CD4-positive, alpha-beta T cell treated with Interleukin-15 for 4 hours (primary cell): Measurements from ENCODE around the gene PLEK2.
"Not testable (repeated sequence)": the region's sequence is repeated elsewhere in the genome, so short reads cannot be mapped to it uniquely, and the experiment has no call there.

Experiments used
- DNase-seq: peaks from one replicate; pipeline ENCODE4 v3.0.0-alpha.2; 2020; ENCODE audit warnings: low spot score

Gene PLEK2, protein sequence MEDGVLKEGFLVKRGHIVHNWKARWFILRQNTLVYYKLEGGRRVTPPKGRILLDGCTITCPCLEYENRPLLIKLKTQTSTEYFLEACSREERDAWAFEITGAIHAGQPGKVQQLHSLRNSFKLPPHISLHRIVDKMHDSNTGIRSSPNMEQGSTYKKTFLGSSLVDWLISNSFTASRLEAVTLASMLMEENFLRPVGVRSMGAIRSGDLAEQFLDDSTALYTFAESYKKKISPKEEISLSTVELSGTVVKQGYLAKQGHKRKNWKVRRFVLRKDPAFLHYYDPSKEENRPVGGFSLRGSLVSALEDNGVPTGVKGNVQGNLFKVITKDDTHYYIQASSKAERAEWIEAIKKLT

GRCh38 chr14:67411820-67412421, at the start of gene PLEK2:
PLEK2 (minus strand) TSS chr14:67412165; CDS start chr14:67412059, 106 bp downstream.
- DNase-seq, result peak; percentile 33

DNA sequence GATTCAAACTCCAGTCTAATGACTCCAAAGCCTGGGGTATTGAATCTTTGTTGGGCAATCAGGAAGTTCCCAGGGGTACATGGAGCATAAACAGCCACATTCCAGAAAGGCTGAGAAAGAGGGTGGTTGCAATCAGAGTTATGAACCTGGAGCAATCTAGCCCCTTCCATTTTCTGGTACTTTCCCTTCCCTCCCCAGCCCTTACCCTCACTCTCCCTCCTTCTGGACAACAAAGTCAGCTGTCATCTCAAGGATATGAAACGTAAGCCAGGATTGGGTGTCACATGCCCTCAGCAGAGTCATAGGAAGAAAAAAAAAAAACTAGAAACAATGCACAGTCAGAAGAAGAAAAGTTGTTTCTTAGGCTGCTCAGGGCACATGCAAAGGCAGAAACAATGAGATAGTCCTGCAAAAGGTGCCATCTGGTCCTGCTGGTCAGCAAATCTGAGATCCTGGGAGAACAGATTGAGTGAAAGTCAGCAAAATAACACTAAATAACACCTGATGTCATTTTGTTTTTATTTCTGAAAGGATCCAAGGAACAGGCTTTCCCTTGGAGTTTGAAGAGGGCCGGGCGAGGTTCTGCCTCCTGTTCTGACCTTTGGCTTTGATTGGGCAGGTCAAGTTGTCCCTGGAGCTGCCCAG, 49.5 kb upstream of the PLEK2 start:
- no peak for DNase-seq

DNA sequence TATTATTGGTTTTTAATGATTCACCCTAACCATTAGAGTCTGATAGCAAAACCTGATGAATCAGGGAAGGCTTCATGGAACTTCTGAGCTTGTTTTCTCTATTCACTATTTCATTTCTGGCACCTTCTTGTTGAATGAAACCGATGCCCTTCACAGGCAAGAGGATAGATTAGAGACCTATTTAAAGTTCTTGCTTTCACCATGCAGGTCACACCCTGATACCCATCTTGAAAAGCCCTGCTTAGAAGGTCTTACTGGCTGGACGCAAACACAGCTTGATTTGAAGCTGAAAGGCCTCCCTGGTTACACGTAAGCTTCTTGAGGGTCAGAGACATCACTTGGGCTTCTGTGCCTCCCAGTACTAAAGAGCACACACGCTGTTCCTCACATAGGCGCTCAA, 47.4 kb upstream of the PLEK2 start:
- DNase-seq, result no peak

- no peak for DNase-seq
These were observed 45.8 kb upstream of the PLEK2 start for GRCh38 chr14:67457782-67458181.

GRCh38 chr14:67456732-67457131, 44.8 kb upstream of the PLEK2 start:
- DNase-seq, result no peak

GRCh38 chr14:67453575-67454300, 41.8 kb upstream of the PLEK2 start:
- no peak for DNase-seq

DNA sequence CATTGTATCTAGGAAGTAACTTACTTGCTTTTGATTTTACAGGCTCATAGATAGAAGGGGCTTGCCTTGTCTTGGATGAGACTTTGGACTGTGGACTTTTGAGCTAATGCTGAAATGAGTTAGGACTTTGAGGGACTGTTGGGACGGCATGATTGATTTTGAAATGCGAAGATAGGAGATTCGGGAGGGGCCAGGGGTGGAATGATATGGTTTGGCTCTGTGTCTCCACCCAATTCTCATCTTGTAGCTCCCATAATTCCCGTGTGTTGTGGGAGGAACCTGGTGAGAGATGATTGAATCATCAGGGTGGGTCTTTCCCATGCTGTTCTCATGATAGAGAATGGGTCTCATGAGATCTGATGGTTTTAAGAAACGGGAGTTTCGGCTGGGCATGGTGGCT, 39.7 kb upstream of the PLEK2 start:
- not testable (repeated sequence) for DNase-seq

- no peak for DNase-seq
These were observed 37.1 kb upstream of the PLEK2 start for GRCh38 chr14:67449096-67449495.

GRCh38 chr14:67447033-67447381, 35.0 kb upstream of the PLEK2 start:
- no peak for DNase-seq

DNA sequence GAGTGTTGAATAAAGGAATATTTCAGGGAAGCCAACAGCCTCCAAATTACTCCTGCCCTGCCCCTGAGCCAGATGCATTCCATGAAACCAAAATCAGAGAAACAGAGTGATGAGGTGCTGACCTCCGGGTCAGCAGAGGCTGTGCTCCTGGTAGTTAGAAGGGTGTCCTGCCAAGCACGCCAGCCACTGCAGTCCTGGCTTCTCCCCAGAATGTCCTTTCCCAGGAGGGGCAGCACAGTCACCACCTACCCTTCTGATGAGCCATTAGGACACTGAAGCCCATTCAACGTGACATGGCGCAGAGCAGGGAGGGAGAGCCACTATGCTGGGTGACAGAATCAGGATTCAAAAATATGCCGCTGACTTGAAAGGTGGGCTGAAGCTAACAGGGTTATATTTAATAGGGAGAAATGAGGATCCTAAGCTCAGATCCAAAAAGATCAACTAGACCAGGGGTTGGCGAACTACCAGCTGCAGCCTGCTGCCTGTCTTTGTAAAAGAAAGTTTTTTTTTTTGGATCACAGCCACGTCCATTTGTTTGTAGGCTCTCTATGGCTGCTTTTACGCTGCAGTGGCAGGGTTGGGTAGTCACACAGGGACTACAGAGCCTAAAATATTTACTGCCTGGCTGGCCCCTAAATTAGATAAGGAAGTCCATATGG, 34.5 kb upstream of the PLEK2 start:
- no peak for DNase-seq

- DNase-seq, result no peak
These were observed 32.4 kb upstream of the PLEK2 start for GRCh38 chr14:67444395-67444794.

DNA sequence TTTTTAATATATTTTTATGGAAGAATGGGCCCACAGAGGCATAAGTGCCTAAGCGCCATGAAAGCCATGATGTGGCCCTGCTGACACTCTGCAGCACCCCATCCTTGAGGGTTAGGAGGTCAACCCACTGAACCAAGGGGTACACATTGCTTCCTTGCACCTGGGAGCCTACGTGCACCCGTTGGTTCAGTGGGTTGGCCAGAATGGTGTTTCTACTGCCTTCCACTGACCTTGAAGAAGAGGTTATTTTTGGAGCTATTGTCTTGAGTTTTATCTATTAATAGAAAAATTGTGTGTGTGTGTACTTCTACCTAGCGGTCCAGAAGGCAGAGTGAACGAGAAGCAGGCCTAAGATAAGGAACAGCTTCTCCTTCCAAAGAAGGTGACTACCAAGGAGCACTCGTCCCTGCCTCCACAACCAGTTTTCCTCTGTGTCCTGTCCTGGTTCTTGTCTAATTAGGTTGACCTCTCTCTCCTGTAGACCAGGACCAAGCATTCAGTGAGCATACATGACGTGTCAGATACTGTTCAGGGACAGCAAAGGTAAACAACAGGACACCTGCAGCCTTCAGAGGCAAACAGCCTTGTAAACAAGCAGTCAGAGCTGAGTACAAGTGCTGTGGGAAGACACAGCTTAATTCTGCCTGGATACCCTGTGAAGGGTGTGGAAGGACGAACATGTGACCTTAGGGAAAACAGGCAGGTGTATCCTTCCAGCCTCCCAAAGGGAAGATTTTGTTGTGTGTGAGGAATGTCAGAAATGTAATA, 30.4 kb upstream of the PLEK2 start:
- no peak for DNase-seq

GRCh38 chr14:67441672-67442071, 29.7 kb upstream of the PLEK2 start:
- no peak for DNase-seq

DNA sequence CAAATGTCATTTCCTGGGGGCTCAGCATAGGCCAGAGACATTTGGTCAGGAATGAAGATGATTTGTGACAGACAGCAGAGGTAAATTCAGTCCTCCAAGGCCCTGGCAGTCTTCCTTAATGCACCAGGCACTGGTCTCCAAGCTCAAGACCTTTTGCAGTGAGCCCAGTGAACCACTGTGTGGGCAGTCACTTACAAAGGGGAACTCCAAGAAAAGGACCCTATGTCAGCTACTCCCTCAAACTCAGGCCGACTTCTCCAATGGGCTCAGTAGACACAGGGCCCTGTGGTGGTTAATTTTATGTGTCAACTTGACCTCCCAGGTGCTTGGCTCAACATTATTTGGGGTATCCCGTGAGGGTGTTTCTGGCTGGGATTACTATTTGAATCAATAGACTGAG, 29.3 kb upstream of the PLEK2 start:
- no peak for DNase-seq

GRCh38 chr14:67440513-67440912, 28.5 kb upstream of the PLEK2 start:
- DNase-seq, result no peak

DNA sequence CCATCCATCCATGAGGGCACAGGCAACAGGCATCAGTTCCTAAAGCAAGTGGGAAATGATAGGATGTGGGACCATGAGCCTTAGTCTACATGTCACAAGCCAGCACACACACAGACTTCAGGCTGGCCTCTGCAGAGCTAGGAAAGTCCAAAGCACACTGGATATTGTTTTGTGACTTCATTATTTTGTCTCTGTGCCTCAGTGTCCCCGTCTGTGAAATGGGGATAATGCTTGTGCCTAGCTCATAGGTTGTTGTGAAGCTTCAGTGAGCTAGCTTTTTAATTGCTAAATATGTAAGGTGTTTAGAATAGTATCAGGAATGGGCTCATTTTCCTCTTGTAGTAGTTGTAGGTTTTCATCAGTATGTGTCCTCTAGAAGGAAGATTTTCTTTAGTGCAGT, 27.0 kb upstream of the PLEK2 start:
- no peak for DNase-seq

DNA sequence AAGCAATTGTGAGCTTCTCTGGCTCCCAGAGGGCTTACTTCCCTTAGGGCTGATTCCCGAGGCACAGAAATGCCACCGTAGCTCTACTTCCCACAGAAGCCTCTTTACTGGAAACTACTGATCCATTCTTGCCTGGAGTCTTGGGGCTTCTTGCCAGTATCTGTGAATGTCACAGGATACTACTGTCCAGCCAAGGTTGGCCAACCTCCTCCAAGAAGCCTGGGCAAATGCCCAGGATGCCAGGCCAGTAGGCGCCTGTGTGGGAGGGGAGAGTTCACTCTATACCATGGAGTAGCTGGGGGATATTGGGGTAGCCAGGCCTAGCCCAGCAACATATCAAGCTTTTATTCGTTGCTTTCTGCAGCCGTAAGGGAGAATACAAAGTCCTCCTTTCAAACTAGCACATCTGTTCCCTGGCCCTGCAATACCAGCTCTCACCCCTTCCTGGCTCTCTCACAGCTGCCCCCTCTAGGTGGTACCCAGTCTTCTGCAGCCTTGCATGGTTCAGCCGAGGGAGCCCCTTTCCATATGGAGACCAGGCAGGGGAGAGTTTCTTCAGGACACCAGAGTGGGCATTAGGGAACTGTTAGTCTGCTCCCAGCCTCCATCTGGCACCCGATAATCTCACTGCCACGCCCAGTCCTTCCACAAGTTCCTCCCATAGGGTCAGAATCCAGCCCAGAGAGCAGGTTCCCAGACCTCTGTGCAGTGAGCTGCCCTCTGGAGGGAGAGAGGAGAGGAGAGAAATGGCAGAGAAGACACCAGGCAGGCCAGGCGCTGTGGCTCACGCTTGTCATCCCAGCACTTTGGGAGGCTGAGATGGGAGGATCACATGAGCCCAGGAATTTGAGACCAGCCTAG, 24.3 kb upstream of the PLEK2 start:
- DNase-seq, result no peak

DNA sequence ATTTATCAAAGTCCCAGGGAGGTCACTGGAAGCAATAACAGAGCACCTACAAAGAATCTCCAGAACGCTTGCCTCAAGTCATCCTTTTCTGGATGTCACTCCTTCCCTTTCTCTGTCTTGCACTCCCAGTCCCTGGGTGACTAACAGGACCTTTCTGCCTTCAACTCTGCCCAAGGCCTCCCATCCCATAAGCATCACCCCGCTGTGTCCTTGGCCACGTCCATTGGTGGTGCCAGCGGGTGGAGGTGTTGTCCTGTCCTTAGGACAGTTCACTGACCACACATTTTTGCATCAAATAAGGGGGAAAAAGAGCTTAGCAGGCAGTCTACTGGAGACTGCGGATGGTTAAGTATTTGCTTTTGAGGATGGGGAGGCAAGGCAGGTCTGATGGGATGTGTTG, 23.6 kb upstream of the PLEK2 start:
- no peak for DNase-seq

DNA sequence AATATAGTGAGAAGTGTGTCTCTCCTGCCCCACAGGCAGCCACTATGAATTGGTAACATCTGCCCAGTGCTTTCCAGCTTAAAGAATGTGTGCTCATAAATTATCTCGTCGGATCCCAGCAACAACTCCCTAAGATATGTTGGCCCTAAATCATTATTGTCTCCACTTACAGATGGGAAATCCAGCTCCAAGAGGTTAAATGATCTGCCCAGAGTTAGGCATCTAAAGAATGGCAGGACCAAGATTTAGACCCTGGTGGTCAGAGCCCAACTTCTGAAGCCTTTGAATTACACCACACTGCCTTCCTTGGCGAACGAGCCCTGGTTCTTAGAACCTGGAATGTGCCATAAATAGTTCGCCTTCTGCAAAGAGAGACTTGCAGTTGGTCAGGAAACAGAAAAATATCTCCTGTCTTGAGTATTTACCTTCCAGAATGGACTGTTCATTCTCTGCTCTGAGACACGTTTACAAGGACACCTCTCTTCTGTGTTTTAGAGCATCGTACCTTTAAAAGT, 20.1 kb upstream of the PLEK2 start:
- DNase-seq, result no peak

- DNase-seq, result no peak
These were observed 17.7 kb upstream of the PLEK2 start for GRCh38 chr14:67429510-67430205.
